ENCODE measurements around the gene KIAA1191.
A peak's percentile ranks its signal among the peaks of the same experiment; 100 is the strongest.

KIAA1191 gene

GRCh38 chr5:176394096-176394495, 32.5 kb upstream of the KIAA1191 start:
- no peak for TF ChIP-seq CTCF (IDR thresholded peaks at IDR 0.05; ENCODE audit: low read depth, low read length)
- no peak overlapping the region for H3K4me3 ChIP-seq (ENCODE audit: low read depth, low read length)

GRCh38 chr5:176392526-176392925, 31.0 kb upstream of the KIAA1191 start:
- H3K4me3 ChIP-seq (ENCODE audit: low read depth, low read length): no peak overlapping the region
- no peak for TF ChIP-seq CTCF (IDR thresholded peaks at IDR 0.05; ENCODE audit: low read depth, low read length)

- no peak for TF ChIP-seq CTCF (IDR thresholded peaks at IDR 0.05; ENCODE audit: low read depth, low read length)
- no peak overlapping the region for H3K4me3 ChIP-seq (ENCODE audit: low read depth, low read length)
Measured at GRCh38 chr5:176391999-176392398, 30.4 kb upstream of the KIAA1191 start.

GRCh38 chr5:176391479-176391878, 29.9 kb upstream of the KIAA1191 start:
- H3K4me3 ChIP-seq (ENCODE audit: low read depth, low read length): no peak overlapping the region
- no peak for TF ChIP-seq CTCF (IDR thresholded peaks at IDR 0.05; ENCODE audit: low read depth, low read length)

- TF ChIP-seq CTCF (IDR thresholded peaks at IDR 0.05; ENCODE audit: low read depth, low read length): no peak
- peak overlapping the region; percentile 84 for H3K4me3 ChIP-seq (ENCODE audit: low read depth, low read length)
Measured at GRCh38 chr5:176389135-176390123, 27.9 kb upstream of the KIAA1191 start.

- peak within 1 kb of the TSS; percentile 84 for H3K4me3 ChIP-seq (ENCODE audit: low read depth, low read length)
- TF ChIP-seq CTCF (IDR thresholded peaks at IDR 0.05; ENCODE audit: low read depth, low read length): no peak
Measured at GRCh38 chr5:176388444-176389134, 27.0 kb upstream of the KIAA1191 start, which contains the start of the genes HIGD2A and NOP16. TSS of gene HIGD2A (plus strand) at chr5:176388751. CDS start at chr5:176388820, 69 bp downstream. TSS of gene NOP16 (minus strand) at chr5:176388598. CDS start at chr5:176388539, 59 bp downstream.
